ENCODE data around the gene NT5C. TPM values are rescaled to one million over a fixed set of nuclear protein-coding genes. Genes with fewer than 3 reads are reported as not detected.

NT5C gene
- total RNA-seq, 1 donor from 2014 or later: 25.5 TPM

Other genes starting within 250 kb of the NT5C start
- gene FADS6, start 238.1 kb downstream of the NT5C start, total RNA-seq: not detected
- gene USH1G, start 208.5 kb downstream of the NT5C start, total RNA-seq: not detected
- gene OTOP2, start 207.5 kb downstream of the NT5C start, total RNA-seq: not detected
- gene OTOP3, start 195.8 kb downstream of the NT5C start, total RNA-seq: not detected
- gene HID1, start 159.0 kb downstream of the NT5C start, total RNA-seq: 11.2 TPM
- 18.3 TPM for gene CDR2L, start 144.1 kb downstream of the NT5C start, total RNA-seq
- 51.5 TPM for gene MRPL58, start 119.1 kb downstream of the NT5C start, total RNA-seq
- gene ATP5PD, start 84.8 kb downstream of the NT5C start, total RNA-seq: 937 TPM
- gene KCTD2, start 84.5 kb downstream of the NT5C start, total RNA-seq: 24.1 TPM
- gene SLC16A5, start 43.8 kb downstream of the NT5C start, total RNA-seq: 7.2 TPM
- gene ARMC7, start 21.8 kb downstream of the NT5C start, total RNA-seq: 6.0 TPM
- 14.0 TPM for gene JPT1, start 22.8 kb upstream of the NT5C start, total RNA-seq
- gene SUMO2, start 51.2 kb upstream of the NT5C start, total RNA-seq: 221 TPM
- 28.0 TPM for gene NUP85, start 73.9 kb upstream of the NT5C start, total RNA-seq
- 26.2 TPM for gene GGA3, start 129.9 kb upstream of the NT5C start, total RNA-seq
- 132 TPM for gene MRPS7, start 130.1 kb upstream of the NT5C start, total RNA-seq
- gene MIF4GD, start 139.5 kb upstream of the NT5C start, total RNA-seq: 15.4 TPM
- 23.0 TPM for gene SLC25A19, start 157.7 kb upstream of the NT5C start, total RNA-seq